Upper lobe of left lung (tissue), 6 donors: ENCODE measurements around the gene HSD17B2. TPM values are rescaled to one million over a fixed set of nuclear protein-coding genes. Genes with fewer than 3 reads are reported as not detected.

Source experiments
- ATAC-seq, 2 donors: fragments of 200-7000 bp; cut with Tn5 transposase; one replicate each; pipeline ENCODE4 v1.9.1; 2022; ENCODE audit warnings: mild to moderate bottlenecking in 2 of 2, moderate library complexity in 2 of 2; ENCODE audit not compliant: low FRiP score in 2 of 2
- DNase-seq, 2 donors: peaks; one replicate each; pipeline ENCODE4 v3.0.0-alpha.2; 2019 to 2020
- H3K27ac ChIP-seq, 4 donors: fragments of 200-600 bp; sonication (generic); one replicate each; pipeline ENCODE4 v1.5.1; 2016 to 2019
- H3K27me3 ChIP-seq, 4 donors: fragments of 200-600 bp; sonication (generic); one replicate each; pipeline ENCODE4 v1.5.1; 2017 to 2019
- H3K36me3 ChIP-seq, 4 donors: fragments of 200-600 bp; sonication (generic); one replicate each; pipeline ENCODE4 v1.5.1; 2016 to 2019
- H3K4me1 ChIP-seq, 4 donors: fragments of 200-600 bp; sonication (generic); one replicate each; pipeline ENCODE4 v1.5.1; 2018 to 2019
- H3K4me3 ChIP-seq, 4 donors: fragments of 200-600 bp; sonication (generic); one replicate each; pipeline ENCODE4 v1.5.1; 2017 to 2019; ENCODE audit warnings: mild to moderate bottlenecking in 2 of 4, moderate library complexity in 1 of 4
- H3K9me3 ChIP-seq, 4 donors: fragments of 200-600 bp; sonication (generic); one replicate each; pipeline ENCODE4 v1.5.1; 2018 to 2019
- EP300 ChIP-seq, 4 donors: sonication (generic); formaldehyde crosslinking; IDR thresholded peaks; one replicate each; pipeline ENCODE4 v1.5.1; 2017; ENCODE audit warnings: antibody characterized with exemption in 4 of 4, control low read depth in 2 of 4
- POLR2A ChIP-seq, 4 donors: fragments of 450-650 bp; IDR thresholded peaks; one replicate each; pipeline ENCODE4 v1.5.1; 2016 to 2017; ENCODE audit warnings: antibody characterized with exemption in 4 of 4, mild to moderate bottlenecking in 2 of 4
- POLR2AphosphoS5 ChIP-seq, 2 donors: sonication (generic); formaldehyde crosslinking; IDR thresholded peaks; one replicate each; pipeline ENCODE4 v1.5.1; 2017; ENCODE audit warnings: antibody characterized with exemption in 2 of 2
- WGBS, 2 donors: methylation state at CpG; one replicate each; pipeline ENCODE4 v1.1.5; 2017 to 2018; 5-methylcytosine and 5-hydroxymethylcytosine counted together
- total RNA-seq, 6 donors: library from RNA; depleted of rRNA in 4 of 6; stranded (reverse); fragments of >200 nt in 4 of 6; gene quantifications; one replicate each; pipeline versions ENCODE4 v1.1.0 to v1.2.1, GENCODE V29; 2016 to 2021
- TF ChIP-seq, protein P1 (sequence below), 6 experiments: fragments of 450-650 bp in 4 of 6; fragments of 200-600 bp in 2 of 6; sonication (generic) in 2 of 6; IDR thresholded peaks; one replicate each; pipeline ENCODE4 v1.5.1; 2016 to 2019; ENCODE audit warnings: antibody characterized with exemption in 6 of 6
- donor health status: DM: no; HTN: no; CAD: no; lungs with moderate emphysema.
- donor health status: DM: no; HTN: yes; CAD: no; lungs with severe emphysema.

The HSD17B2 gene
- total RNA-seq, 6 donors from 2014 or later, result 0.49 to 2.0 (median 1.4) TPM; not detected in 2

DNA sequence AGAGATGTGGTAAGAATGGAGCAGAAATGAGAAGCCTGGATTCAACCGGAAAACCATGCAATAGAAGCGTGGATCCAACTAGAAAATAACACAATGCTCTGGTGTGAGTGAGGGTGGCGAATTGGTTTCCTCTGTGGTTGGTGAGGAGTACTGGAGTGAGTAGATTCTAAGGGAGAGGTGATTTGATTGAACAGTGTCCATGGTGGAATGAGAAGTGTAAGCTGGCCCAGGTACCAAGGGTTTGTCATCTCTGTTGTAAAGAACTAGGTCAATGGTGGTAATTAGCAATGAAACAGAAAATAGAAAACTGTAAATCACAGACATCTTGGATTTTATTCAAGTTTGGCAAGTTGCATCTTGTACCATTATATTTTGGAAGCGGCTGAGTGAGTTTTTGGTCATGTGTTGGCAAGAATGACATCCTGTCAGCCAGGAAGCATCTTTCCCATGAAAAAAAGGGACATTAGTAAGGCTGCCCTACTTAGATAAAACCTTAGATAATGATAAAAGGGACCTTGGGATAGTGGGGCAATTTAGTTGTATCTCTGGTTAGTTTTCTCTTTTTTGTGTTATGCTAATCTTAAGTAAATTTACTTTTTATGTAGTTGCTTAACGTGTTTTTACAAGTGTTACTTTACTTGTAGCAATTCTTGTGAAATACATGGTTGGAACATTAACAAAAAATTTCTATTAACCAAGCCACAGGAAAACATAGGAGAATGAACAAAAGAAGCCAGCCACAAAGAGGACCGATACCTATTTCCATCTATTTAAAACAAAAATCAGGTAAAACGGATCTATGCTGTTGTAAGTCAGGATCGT is 20.9 kb downstream of the HSD17B2 start:
- no peaks in the 10 kb centered on the region for H3K36me3 ChIP-seq
- 54 to 57% methylated on average over 8 of the region's 8 CpGs for WGBS, 2 donors
- H3K9me3 ChIP-seq, result no peaks in the 10 kb centered on the region
- DNase-seq (no peak), ATAC-seq (no peak)
- no peak for TF ChIP-seq POLR2A (IDR thresholded peaks at IDR 0.05)
- TF ChIP-seq, protein P1, sequence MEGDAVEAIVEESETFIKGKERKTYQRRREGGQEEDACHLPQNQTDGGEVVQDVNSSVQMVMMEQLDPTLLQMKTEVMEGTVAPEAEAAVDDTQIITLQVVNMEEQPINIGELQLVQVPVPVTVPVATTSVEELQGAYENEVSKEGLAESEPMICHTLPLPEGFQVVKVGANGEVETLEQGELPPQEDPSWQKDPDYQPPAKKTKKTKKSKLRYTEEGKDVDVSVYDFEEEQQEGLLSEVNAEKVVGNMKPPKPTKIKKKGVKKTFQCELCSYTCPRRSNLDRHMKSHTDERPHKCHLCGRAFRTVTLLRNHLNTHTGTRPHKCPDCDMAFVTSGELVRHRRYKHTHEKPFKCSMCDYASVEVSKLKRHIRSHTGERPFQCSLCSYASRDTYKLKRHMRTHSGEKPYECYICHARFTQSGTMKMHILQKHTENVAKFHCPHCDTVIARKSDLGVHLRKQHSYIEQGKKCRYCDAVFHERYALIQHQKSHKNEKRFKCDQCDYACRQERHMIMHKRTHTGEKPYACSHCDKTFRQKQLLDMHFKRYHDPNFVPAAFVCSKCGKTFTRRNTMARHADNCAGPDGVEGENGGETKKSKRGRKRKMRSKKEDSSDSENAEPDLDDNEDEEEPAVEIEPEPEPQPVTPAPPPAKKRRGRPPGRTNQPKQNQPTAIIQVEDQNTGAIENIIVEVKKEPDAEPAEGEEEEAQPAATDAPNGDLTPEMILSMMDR (IDR thresholded peaks at IDR 0.05), result no peak
- TF ChIP-seq EP300 (IDR thresholded peaks at IDR 0.05), result no peak
- TF ChIP-seq POLR2AphosphoS5 (IDR thresholded peaks at IDR 0.05), result no peak
- peaks cover 4 to 27% (median 15%) of the 10 kb centered on the region in 4 donors for H3K4me1 ChIP-seq
- H3K4me3 ChIP-seq, result no peak overlapping the region
- peak overlapping the region; percentile 18 to 59 (median 44) for H3K27ac ChIP-seq
- H3K27me3 ChIP-seq, result no peaks in the 10 kb centered on the region

DNA sequence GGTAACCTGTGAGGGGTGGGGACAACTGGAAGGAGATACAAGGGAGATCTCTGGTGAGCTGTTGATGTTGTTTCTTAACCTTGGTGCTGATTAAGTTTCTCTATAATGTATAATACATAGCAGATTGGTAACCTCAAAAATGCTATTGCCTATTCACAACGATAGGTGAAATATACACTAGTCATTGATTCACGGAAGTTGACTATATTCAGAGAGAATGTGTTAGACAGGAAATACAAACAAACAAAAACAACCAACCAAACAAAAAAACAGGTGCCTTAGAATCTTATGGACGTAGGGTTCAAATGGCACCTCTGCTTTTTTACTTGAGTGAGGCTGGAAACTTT is 21.5 kb downstream of the HSD17B2 start:
- H3K27ac ChIP-seq, result peak overlapping the region in 1 of 4 donors; percentile 8
- no peaks in the 10 kb centered on the region for H3K27me3 ChIP-seq
- no peaks in the 10 kb centered on the region for H3K36me3 ChIP-seq
- no peaks in the 10 kb centered on the region for H3K9me3 ChIP-seq
- peaks cover 0 to 27% (median 12%) of the 10 kb centered on the region in 4 donors for H3K4me1 ChIP-seq
- no peak overlapping the region for H3K4me3 ChIP-seq
- 73 to 79% methylated on average over 3 of the region's 3 CpGs for WGBS, 2 donors
- DNase-seq (no peak), ATAC-seq (no peak)
- TF ChIP-seq POLR2A (IDR thresholded peaks at IDR 0.05) (no peak), POLR2AphosphoS5 (IDR thresholded peaks at IDR 0.05) (no peak), EP300 (IDR thresholded peaks at IDR 0.05) (no peak)
- TF ChIP-seq, protein P1 (IDR thresholded peaks at IDR 0.05), result no peak

DNA sequence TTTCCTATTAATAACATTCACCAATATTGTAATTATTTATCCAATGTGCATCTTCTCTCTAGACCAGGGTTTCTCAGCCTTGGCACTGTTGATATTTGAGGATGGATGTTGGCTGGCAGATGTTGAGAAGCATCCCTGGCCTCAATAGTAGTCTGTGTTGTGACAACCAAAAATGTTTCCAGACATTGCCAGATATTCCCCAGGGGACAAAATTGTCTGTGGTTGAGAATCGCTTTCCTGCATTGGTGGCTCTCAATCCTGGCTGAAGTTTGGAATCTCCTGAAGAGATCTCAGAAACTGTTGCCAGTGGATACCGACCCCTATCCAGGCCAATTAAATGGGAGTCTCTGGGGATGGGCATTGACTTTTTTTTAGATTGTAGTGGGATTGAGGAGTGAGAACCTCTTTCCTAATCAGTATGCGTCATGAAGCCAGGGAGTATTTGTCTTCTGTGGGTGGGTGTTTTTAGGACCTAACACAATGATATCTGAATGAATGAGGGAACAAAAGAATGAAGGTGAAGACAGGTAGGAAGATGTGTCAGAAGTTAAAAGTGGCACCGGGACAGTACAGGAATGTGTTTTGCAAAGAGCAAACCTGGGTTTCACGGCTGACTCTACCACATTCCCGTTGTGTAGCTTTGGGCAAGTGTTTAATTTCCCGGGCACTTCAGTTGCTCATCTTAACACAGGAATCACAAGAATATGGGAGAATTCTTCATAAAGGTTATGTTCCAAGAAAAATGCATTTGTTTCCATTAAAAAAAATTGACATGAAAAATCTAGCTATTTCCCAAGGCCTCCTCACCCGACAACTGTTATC is 24.3 kb downstream of the HSD17B2 start:
- Histone ChIP-seq H3K9me3 (no peaks in the 10 kb centered on the region), H3K36me3 (no peaks in the 10 kb centered on the region), H3K27me3 (no peaks in the 10 kb centered on the region), H3K4me3 (no peak overlapping the region), H3K27ac (peak overlapping the region in 2 of 4 donors; percentile 20 to 53), H3K4me1 (peaks cover 0 to 38% (median 18%) of the 10 kb centered on the region in 4 donors)
- DNase-seq, result no peak
- WGBS, 2 donors, result 65 to 70% methylated on average over 8 of the region's 8 CpGs
- no peak for ATAC-seq
- TF ChIP-seq EP300 (IDR thresholded peaks at IDR 0.05) (no peak), POLR2A (IDR thresholded peaks at IDR 0.05) (no peak), POLR2AphosphoS5 (IDR thresholded peaks at IDR 0.05) (no peak)
- TF ChIP-seq, protein P1 (IDR thresholded peaks at IDR 0.05), result no peak

DNA sequence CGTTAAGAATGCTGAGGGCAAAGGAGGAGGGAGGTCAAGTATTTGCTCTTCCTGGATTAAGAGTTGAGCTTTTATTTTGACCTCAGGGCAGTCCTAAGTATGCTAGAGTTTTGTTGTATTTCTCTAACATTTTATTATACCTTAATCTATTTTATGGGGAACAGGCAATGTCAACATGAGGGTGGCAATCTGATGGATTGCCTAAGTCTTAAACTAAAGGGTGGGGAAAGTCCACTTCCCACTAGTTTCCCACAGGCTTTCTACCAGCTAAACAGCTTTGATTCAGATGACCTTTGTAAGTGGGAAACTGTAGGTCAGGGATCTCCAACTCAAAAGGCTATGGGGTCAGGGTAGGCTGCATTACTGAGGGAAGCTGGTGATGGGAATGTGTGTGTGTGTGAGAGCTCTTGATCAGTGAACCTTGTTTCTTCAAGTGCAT is 24.9 kb downstream of the HSD17B2 start:
- Histone ChIP-seq H3K27me3 (no peaks in the 10 kb centered on the region), H3K36me3 (no peaks in the 10 kb centered on the region), H3K9me3 (no peaks in the 10 kb centered on the region), H3K4me1 (peaks cover 0 to 34% (median 18%) of the 10 kb centered on the region in 4 donors), H3K27ac (peak overlapping the region in 2 of 4 donors; percentile 14 to 46), H3K4me3 (no peak overlapping the region)
- no peak for DNase-seq
- no peak for ATAC-seq
- 56 to 59% methylated on average over 1 of the region's 1 CpG for WGBS, 2 donors
- no peak for TF ChIP-seq POLR2A (IDR thresholded peaks at IDR 0.05)
- TF ChIP-seq POLR2AphosphoS5 (IDR thresholded peaks at IDR 0.05), result no peak
- no peak for TF ChIP-seq EP300 (IDR thresholded peaks at IDR 0.05)
- TF ChIP-seq, protein P1 (IDR thresholded peaks at IDR 0.05), result no peak
